Mesothelial cell of epicardium (in vitro differentiated cells): ENCODE measurements around the gene PHF13. TPM values are rescaled to one million over a fixed set of nuclear protein-coding genes. Genes with fewer than 3 reads are reported as not detected.
"Not testable (repeated sequence)": the region's sequence is repeated elsewhere in the genome, so short reads cannot be mapped to it uniquely, and the experiment has no call there.

Source experiments
- DNase-seq, 2 experiments: peaks; one replicate each; pipeline ENCODE4 v3.0.0; 2021; ENCODE audit warnings: low spot score in 2 of 2; ENCODE audit not compliant: unreplicated experiment in 2 of 2
- H3K27ac Mint-ChIP-seq: 2 replicates; pipeline ENCODE4 v1.8.0; 2021; ENCODE audit warnings: mixed read lengths
- H3K27me3 Mint-ChIP-seq: 2 replicates; pipeline ENCODE4 v1.8.0; 2021; ENCODE audit warnings: low read depth, mixed read lengths
- H3K36me3 Mint-ChIP-seq: 2 replicates; pipeline ENCODE4 v1.8.0; 2021; ENCODE audit warnings: mixed read lengths
- H3K4me1 Mint-ChIP-seq: 2 replicates; pipeline ENCODE4 v1.8.0; 2021; ENCODE audit warnings: mixed read lengths
- H3K4me3 Mint-ChIP-seq: 2 replicates; pipeline ENCODE4 v1.8.0; 2021; ENCODE audit warnings: mild to moderate bottlenecking, moderate library complexity, mixed read lengths
- H3K9me3 Mint-ChIP-seq: 2 replicates; pipeline ENCODE4 v1.8.0; 2021; ENCODE audit warnings: mixed read lengths
- total RNA-seq: library from RNA; stranded (reverse); gene quantifications from 3 replicates; pipeline ENCODE4 v1.2.1, GENCODE V29; 2021
- TF ChIP-seq, protein P1 (sequence below): fragments of 200-600 bp; sonication (generic); IDR thresholded peaks from one replicate; pipeline ENCODE4 v1.5.0; 2021; ENCODE audit warnings: antibody characterized with exemption; ENCODE audit not compliant: unreplicated experiment

PHF13 gene
- total RNA-seq, 1 donor from 2014 or later = 34.0 TPM

DNA sequence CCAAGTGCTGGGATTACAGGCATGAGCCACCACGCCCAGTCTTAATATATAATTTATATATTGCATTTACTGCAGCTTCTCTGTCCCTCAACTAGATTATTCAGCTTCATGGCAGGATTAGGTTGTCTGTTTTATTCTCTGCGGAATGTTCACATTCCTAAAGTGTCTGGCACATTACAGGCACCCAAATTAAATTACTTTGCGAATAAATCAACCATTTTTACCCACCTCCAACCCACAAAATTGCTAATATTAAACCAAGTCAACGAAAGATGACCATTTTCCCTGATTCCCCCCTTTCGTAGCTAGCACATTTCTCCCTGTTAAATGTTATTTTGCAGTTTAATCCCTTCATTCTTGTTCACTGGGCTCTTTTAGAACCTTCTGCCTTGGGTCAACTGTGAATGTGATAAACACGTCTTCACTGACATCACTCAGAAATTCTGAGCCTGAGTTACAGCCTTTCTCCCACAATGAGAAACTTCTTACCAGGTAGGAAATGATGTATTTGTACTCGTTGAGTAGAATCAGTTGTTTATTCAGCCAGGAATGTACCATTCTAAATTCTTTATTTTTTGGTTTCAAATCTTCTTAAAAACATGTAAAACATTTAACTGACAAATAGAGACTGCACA lies 47.0 kb downstream of the PHF13 start:
- no peak for DNase-seq
- Mint-ChIP-seq H3K4me3 (no peak overlapping the region), H3K36me3 (peaks cover 14% of the 10 kb centered on the region), H3K4me1 (peaks cover 6% of the 10 kb centered on the region), H3K27me3 (no peaks in the 10 kb centered on the region), H3K27ac (no peak overlapping the region), H3K9me3 (no peaks in the 10 kb centered on the region)
- TF ChIP-seq, protein P1, sequence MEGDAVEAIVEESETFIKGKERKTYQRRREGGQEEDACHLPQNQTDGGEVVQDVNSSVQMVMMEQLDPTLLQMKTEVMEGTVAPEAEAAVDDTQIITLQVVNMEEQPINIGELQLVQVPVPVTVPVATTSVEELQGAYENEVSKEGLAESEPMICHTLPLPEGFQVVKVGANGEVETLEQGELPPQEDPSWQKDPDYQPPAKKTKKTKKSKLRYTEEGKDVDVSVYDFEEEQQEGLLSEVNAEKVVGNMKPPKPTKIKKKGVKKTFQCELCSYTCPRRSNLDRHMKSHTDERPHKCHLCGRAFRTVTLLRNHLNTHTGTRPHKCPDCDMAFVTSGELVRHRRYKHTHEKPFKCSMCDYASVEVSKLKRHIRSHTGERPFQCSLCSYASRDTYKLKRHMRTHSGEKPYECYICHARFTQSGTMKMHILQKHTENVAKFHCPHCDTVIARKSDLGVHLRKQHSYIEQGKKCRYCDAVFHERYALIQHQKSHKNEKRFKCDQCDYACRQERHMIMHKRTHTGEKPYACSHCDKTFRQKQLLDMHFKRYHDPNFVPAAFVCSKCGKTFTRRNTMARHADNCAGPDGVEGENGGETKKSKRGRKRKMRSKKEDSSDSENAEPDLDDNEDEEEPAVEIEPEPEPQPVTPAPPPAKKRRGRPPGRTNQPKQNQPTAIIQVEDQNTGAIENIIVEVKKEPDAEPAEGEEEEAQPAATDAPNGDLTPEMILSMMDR = no peak

DNA sequence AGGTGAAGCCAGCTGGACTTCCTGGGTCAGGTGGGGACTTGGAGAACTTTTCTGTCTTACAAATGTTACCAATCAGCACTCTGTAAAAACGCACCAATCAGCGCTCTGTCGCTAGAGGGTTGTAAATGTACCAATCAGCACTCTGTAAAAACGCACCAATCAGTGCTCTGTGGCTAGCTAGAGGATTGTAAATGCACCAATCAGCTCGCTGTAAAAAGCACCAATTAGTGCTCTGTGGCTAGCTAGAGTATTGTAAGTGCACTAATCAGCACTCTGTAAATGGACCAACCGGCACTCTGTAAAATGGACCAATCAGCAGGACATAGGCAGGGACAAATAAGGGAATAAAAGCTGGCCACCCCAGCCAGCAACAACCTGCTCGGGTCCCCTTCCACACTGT lies 48.9 kb downstream of the PHF13 start:
- H3K9me3 Mint-ChIP-seq, H3K4me3 Mint-ChIP-seq, H3K27ac Mint-ChIP-seq, H3K4me1 Mint-ChIP-seq, DNase-seq, H3K27me3 Mint-ChIP-seq: not testable (repeated sequence)
- H3K36me3 Mint-ChIP-seq = peaks cover 22% of the 10 kb centered on the region

DNA sequence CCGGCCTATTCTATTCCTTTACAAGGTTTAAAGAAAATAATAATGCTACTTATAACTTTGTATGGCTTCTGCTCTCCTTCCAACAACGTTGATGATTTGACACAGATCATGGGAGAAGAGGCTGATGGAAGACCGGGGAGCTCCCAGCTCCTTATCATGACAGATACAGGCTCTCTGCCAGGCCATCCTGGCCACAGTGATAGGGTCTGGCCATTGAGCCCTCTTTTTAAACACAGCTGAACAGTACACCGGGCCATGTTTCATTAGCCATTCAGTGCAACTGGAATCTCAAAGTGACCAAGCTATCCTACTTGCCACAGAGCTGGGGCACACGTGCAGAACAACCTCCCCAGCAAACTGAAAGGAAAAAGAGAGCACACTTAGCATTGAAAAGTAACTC lies 53.2 kb downstream of the PHF13 start:
- no peak overlapping the region for H3K4me3 Mint-ChIP-seq
- no peak for DNase-seq
- H3K4me1 Mint-ChIP-seq = no peaks in the 10 kb centered on the region
- no peak overlapping the region for H3K27ac Mint-ChIP-seq
- no peaks in the 10 kb centered on the region for H3K27me3 Mint-ChIP-seq
- H3K9me3 Mint-ChIP-seq = no peaks in the 10 kb centered on the region
- peaks cover 31% of the 10 kb centered on the region for H3K36me3 Mint-ChIP-seq
- TF ChIP-seq, protein P1 = no peak

DNA sequence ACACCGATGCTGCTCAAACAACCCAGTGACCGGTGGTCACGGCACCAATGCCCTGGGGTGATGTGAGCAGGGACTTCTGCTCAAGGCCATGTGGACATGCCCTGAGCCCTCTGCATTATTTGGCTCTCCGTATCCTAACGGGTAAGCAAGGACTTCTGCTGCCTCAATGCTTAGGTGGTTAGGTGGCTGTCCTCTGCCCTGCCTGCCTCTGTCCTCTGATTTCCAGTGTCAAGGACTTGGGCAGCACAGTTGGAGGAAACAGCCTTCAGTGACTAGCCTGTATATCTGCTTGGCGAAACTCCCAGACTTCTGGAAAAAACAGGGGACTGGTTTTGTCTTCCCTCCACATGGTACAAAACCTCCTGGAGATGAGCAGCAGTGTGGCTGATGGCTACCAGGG lies 53.6 kb downstream of the PHF13 start:
- H3K36me3 Mint-ChIP-seq = peaks cover 31% of the 10 kb centered on the region
- no peaks in the 10 kb centered on the region for H3K4me1 Mint-ChIP-seq
- H3K27ac Mint-ChIP-seq = no peak overlapping the region
- DNase-seq = no peak
- H3K27me3 Mint-ChIP-seq = no peaks in the 10 kb centered on the region
- no peak overlapping the region for H3K4me3 Mint-ChIP-seq
- no peaks in the 10 kb centered on the region for H3K9me3 Mint-ChIP-seq
- TF ChIP-seq, protein P1 = no peak

DNA sequence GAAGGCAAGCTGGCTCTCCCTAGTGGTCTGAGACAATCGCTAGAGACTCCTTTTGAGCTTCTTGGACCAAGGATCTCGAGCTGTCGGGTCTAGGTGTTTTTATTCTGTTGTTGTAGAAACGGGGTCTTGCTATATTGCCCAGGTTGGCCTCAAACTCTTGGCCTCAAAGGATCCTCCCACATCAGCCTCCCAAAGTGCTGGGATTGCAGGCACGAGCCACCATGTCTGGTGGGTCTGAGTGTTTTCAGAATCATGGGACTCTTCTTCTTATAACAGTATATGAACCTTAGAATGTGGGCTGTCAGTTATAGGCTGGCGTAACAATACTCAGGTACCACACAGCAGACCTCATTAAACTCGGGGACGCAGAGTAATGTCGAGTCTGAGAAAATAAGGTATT lies 55.0 kb downstream of the PHF13 start:
- peaks cover 26% of the 10 kb centered on the region for H3K36me3 Mint-ChIP-seq

DNA sequence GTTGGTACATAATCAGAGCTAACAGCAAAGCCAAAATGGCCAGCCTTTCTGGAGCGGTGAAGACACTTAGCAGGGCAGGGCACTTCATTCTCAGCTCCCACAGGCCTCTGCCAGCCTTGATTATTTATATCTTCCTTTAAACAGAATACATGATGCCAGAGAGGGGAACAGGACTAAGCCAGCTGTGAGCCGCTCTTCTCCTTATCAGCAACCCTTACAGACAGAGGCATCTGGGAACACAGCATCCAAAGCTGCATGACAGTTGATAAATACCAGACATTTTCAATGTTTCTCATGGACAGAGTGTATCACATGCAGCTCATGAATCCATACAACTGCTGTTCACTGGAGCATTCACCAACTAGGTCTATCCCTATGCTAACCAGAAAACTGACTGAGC lies 59.0 kb downstream of the PHF13 start:
- H3K4me1 Mint-ChIP-seq = no peaks in the 10 kb centered on the region
- TF ChIP-seq, protein P1 = no peak
- no peaks in the 10 kb centered on the region for H3K27me3 Mint-ChIP-seq
- peaks cover 25% of the 10 kb centered on the region for H3K36me3 Mint-ChIP-seq
- no peak overlapping the region for H3K4me3 Mint-ChIP-seq
- no peak overlapping the region for H3K27ac Mint-ChIP-seq
- no peak for DNase-seq
- no peaks in the 10 kb centered on the region for H3K9me3 Mint-ChIP-seq

More for the DNA sequence above, 55.0 kb downstream of the PHF13 start:
- H3K27me3 Mint-ChIP-seq = no peaks in the 10 kb centered on the region
- H3K9me3 Mint-ChIP-seq = no peaks in the 10 kb centered on the region
- DNase-seq = no peak
- H3K27ac Mint-ChIP-seq = no peak overlapping the region
- H3K4me3 Mint-ChIP-seq = no peak overlapping the region
- TF ChIP-seq, protein P1 = no peak
- no peaks in the 10 kb centered on the region for H3K4me1 Mint-ChIP-seq

Other genes with a start within 250 kb of the PHF13 start
- 17.4 to 21.3 TPM (median 20.3 TPM) in 3 replicates for gene ACOT7, start 220.0 kb upstream of the PHF13 start, total RNA-seq
- 0.90 to 1.1 TPM (median 0.98 TPM) in 3 replicates for gene HES2, start 193.8 kb upstream of the PHF13 start, total RNA-seq
- 1.2 to 1.6 TPM (median 1.4 TPM) in 3 replicates for gene ESPN, start 189.0 kb upstream of the PHF13 start, total RNA-seq
- gene TNFRSF25, start 147.6 kb upstream of the PHF13 start, total RNA-seq = 38.9 to 41.6 TPM (median 39.4 TPM) in 3 replicates
- gene PLEKHG5, start 122.1 kb upstream of the PHF13 start, total RNA-seq = 49.3 to 51.2 TPM (median 50.7 TPM) in 3 replicates
- 37.5 to 44.4 TPM (median 37.9 TPM) in 3 replicates for gene NOL9, start 59.2 kb upstream of the PHF13 start, total RNA-seq
- not detected in 3 replicates for gene TAS1R1, start 58.4 kb upstream of the PHF13 start, total RNA-seq
- 33.6 to 41.5 TPM (median 33.8 TPM) in 3 replicates for gene ZBTB48, start 33.7 kb upstream of the PHF13 start, total RNA-seq
- 22.0 to 25.1 TPM (median 23.4 TPM) in 3 replicates for gene KLHL21, start 10.9 kb upstream of the PHF13 start, total RNA-seq
- 19.8 to 22.9 TPM (median 20.0 TPM) in 3 replicates for gene THAP3, start 11.1 kb downstream of the PHF13 start, total RNA-seq
- gene DNAJC11, start 88.1 kb downstream of the PHF13 start, total RNA-seq = 60.9 to 65.1 TPM (median 63.4 TPM) in 3 replicates
- gene CAMTA1, start 171.7 kb downstream of the PHF13 start, total RNA-seq = 70.4 to 78.3 TPM (median 71.4 TPM) in 3 replicates